Stimulated activated CD4-positive, alpha-beta T cell treated with anti-CD3 and anti-CD28 coated beads, Interleukin-15, amount 100 ng/mL, for 1 hour (primary cell): Measurements from ENCODE around the gene RAD51B.
"Not testable (repeated sequence)": the region's sequence is repeated elsewhere in the genome, so short reads cannot be mapped to it uniquely, and the experiment has no call there.

Experiments
- DNase-seq, 2 donors: peaks; one replicate each; pipeline ENCODE4 v3.0.0-alpha.2; 2020; ENCODE audit warnings: low read depth in 1 of 2, low spot score in 1 of 2

The RAD51B gene

DNA sequence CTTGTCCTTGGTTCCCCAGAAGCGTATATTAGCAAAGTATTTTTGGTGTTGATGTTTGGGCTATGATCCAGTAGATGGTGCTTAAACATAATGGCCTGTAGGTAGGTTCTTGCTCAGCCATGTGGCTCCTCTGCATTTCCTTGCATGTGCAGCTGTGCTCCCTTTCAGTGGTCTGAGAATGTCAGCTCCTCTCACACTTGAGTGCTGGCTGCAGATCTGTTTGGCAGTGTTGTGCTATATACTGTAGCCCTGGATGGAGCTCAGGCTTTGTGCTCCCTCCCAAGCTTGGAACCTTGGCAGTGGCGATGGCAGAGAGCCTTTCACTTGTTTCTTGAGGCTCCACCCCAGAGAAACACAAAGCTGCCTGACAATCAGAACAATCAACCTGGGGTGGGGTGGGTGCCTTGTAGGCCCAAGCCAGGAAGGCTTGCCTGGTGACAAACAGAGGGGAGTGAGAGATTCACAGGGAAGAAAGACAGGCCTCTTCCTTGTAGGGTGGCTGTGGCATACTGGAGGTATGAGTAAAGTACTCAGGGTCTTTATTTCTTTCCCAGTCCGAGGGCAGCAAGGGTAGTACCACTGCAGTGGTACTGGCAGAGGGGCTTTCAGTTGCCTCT, 255.3 kb downstream of the RAD51B start:
- no peak for DNase-seq

DNA sequence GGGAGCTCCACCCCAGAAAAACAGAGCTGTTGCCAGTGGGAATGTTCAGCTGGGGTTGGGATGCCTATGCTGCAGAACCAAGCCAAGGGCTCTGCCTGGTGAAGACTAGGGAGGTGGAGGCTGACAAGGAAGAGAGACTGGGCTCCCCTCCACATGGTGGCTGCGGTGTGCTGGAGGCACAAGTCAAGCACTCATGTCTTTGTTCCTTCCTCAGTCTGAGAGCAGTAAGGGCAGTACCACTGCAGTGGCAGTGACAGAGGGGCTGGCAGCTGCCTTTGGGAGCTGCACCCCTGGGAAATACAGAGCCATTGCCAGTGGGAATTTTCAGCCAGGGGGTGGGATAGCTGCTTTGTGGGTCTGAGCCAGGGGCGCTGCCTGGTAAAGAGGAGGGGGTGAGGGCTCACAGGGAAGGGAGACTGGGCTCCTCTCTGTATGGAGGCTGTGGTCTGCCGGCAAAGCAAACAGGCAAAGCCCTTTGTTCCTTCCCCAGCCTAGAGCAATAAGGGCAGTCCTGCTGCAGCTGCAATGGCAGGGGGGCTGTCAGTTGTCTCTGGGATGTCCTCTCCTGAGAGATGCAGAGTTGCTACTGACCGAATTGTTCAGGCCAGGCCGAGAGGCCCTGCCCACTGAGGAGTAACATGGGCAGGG, 255.9 kb downstream of the RAD51B start:
- no peak for DNase-seq

DNA sequence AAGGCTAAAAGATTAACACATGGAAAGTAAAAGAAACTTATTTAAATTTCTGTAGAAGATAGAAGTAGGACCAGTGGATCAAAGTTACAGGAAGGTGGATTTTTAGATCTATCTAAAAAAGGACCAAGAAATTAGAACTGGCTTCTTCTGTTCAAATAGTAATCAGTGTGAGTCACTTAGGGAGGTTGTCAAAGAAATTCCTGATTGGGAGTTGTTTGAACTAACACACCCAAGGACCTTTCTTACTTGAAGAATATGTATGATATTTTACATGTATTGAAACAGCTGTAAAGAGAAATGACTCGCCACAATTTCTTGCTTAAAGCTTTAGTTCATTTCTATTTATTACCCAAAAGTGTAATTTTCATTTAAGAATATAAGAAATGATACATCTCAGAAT, 256.9 kb downstream of the RAD51B start:
- DNase-seq: no peak

DNA sequence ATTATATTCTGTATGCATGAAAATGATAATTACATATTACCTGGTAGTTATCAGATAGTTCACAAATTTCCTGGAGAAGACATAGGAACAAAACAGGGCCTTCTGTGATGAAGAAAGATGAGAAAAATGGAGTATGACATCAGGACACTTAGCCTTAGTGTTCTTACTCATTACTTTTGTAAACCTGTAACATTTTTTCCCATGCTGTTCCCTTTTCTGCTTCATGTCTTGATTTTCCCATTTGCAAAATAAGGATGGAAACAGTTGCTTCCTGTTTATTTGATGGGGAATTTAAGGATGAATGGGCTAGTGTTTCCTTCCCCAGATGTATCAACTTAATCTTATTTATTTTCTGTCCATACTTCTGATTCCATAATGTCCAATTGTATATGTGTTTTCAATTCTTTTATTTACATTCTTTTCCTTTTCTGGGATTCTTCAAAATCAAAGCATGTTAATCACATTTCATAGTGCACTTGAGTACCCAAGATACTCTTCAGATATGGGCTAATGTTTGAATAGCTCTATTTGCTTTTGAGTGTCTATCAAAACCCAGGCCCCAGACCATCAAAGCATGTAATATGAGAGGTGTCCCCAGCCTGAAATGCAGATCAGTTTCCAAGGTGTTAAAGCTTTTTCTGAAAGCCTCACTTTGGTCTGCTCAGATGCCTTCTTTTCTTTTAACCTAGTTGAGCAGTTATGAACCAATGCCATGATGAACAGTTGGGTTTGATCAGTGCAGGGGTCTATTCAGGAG, 260.5 kb downstream of the RAD51B start:
- no peak for DNase-seq

DNA sequence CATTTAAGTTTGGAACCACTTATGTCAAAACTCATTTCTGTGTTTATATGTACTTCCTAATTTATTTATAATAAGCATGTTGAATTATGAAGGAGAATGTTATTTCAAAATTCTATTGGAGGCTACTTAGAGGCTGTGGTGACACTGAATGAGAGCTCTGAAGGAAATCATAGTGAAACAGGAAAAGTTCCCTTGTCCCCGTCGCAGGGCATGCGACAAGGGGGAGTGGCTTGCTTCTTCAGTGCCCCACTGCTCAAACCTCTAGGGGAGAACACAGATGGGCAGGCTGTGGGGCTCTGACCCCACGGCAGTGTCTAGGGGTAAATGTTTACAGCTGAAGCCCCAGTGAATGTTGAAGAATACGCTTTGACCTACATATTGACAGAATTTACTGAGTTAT, 261.9 kb downstream of the RAD51B start:
- DNase-seq: no peak

DNA sequence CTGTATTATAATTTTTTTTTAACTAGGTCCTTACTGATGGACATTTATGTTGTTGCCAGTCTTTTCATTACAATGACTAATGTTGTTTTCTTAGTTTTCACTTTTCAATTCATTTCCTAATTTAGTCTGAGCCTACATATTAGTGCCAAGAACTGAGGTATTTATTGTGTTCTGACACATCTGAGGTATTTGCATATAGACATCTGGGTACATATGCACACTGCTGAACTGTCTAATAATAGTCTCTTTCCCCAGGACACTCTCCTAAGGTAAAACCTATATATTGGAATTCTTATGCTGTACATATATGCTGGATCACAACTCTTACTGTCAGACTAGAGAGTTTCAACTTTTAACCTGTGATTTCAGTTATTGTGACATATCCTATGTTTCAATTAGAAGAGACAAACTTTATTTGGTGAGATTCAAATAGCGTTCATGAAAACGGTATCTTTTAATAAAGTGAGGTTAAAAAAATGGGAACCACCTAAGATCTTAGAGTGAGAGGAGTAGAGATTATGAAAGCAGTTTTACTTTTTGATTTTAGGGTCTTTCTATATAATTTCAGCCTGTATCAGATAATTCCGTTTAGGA, 263.2 kb downstream of the RAD51B start:
- DNase-seq: no peak

DNA sequence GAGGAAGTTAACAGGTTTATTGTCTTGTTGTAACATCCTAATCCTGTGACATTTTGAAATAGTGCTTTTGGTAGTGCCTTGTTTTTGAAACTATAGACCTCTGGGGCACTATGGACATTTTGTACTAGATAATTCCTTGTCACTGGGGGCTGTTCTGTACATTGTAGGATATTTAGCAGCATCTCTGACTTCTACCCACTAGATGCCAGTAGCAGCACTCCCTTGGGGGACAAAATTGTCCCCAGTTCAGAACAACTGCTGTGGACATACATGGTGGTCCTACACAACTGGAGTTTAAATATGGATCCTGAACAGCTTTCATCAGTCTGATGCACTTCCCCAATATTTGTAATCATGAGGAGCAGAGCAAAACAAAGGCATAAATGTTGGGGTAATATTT, 264.7 kb downstream of the RAD51B start:
- DNase-seq: no peak

DNA sequence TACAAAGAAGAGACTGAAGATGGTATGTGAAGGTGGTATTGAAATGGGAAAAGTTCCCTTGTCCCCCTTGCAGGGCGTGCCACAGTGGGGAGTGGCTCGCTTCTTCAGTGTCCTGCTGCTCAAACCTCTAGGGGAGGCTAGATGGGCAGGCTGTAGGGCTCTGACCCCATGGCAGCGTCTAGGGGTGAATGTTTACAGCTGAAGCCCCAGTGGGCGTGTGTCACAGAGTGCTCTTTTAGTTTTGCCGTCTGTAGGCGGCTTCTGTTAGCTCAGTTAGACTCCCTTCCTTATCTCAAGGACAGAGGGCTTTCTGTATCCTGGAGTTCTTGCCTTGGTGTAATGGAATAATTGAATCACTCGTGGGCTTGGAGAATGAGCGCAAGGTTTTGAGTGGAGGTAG, 266.2 kb downstream of the RAD51B start:
- DNase-seq: no peak

DNA sequence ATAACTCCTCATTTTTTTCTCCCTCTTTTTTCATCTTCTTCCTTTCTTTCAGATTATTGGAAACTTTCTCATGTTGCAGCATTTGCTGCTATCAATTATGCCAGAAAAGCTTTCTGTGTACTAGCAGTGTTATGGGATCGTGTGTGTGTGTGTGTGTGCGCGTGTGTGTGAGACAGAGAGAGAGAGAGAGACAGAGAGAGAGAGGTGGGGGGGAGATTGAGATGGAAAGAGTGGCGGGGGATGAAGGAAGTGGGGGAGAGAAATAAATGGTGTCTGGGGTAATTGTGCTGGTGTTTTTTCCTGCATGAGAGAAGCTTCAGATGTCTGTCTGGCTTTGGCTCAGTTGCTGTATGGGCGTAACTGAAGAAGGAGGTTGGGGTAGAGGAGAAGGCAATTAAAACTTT, 268.9 kb downstream of the RAD51B start:
- DNase-seq: no peak

DNA sequence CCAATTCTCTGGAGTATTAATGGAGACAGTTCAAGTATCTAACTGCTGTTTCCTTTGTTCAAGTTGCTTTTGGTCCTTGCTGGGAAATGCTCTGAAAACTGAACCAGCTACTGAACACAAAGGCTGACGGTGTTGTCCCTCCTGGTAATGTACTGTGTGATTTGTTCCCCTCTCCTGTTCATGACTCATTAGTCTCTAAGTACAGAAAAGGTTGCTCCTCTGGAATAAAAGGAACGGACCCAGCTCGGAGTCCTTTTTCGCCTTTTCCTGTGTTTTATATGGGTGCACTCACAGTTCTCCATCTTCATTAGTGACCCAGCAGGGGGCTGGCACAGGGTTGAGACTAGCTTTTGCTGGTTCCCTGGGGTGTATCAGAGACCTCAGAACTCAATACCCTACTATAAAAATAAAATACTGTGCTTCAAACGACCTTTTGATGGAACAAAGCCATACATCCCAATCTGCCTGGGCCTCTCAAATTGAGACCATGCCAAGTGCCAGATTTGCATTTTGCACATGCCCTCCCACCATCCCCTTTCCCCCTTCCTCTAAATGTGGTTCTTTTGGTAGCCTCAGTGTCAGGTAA, 269.7 kb downstream of the RAD51B start:
- no peak for DNase-seq

DNA sequence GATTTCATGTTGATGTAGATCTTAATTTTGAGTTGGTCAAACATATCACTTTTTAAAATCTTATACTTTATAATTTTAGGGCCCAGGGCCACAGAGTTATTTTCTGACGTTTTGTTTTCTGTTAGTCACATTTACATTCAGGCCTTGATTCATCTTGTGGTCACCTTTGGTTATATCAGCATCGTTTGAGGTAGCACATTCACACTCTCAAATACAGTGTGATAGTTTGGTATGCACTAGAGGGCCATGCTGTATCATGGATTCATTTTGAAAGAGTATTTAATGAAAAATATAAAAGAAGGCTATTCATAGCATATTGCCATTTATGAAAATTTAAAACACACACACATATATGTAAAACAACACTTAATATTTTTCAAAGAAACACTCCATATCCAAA, 274.6 kb downstream of the RAD51B start:
- DNase-seq: no peak

DNA sequence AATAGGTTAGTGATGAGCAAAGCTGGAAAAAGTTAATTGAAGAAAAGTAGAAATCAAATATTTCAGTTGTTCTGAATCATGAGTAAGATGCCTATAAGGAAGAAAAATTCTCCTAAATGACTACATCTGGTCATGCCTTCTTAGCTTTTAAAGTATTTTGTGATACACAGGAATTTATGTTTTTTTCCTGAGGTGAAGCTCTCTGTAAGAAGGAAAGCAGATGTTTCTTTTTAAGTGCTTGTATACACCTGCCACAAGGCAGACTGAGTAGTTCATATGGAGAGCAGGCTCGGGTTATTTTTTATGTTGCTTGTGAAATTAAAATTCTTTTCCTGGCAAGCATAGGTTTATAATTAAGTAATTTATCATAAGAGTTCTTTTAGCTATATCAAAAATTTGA, 275.2 kb downstream of the RAD51B start:
- no peak for DNase-seq

DNA sequence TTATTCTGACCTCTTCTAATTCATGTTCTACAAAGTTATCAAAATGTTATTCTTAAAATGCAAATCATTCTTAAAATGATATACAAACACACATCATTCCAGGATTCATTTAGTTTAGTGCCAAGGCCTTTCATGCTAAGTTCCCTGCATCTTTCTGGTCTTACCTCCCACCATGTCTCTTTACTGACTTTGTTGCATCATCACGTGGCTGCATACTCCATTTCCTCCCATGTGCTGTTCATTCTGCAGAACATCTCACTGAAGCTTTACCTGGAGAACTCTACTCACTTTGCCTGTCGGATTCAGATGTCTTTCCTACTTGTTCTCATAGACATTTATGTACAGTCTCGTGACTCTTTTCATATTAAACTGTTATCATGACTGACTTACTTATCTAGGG, 278.1 kb downstream of the RAD51B start:
- no peak for DNase-seq

DNA sequence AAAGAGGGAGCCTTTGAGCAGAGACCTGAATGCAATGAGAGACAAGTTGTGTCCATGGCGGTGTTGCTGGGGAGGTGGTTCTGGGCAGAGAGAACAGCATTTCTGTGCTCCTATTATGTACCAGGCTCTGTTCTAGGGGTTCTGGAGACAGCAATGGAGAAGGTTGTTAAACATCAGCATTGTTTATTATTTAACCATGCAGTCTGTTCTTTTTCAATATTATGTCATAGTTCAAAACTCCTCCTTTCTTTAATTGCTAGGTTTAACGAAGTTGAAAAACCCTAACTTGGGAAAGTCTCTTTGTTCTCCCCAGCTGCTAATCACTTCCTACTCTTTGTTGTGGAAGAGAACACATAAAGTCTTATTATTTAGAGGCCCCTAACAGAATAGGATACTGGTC, 279.3 kb downstream of the RAD51B start:
- DNase-seq: no peak

DNA sequence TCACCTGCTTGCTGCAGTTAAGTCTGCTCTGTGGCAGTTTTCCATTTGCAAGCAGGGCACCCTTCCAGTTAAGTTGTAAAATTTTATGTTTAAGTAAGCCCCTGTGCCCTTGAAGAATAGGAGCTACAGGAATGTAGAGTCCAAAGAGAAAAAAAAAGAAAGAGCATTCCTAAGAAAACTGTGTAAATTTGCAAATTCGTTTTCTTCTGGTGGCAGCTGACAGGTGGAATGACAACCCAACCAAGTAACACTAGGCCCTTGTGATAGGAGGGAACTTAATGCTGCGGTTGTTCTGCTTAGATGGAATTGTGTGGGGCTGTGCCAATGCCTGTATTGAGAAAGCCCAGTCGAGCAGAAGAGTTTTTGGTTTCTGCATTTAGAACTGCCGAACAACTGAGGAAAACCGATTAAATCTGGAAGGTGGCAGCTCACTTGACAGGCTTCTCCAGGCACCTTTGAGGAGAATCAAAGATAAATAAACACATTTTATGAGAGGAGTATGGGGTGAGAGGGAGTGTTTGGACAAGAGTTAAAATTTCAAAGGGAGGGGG, 280.0 kb downstream of the RAD51B start:
- no peak for DNase-seq

DNA sequence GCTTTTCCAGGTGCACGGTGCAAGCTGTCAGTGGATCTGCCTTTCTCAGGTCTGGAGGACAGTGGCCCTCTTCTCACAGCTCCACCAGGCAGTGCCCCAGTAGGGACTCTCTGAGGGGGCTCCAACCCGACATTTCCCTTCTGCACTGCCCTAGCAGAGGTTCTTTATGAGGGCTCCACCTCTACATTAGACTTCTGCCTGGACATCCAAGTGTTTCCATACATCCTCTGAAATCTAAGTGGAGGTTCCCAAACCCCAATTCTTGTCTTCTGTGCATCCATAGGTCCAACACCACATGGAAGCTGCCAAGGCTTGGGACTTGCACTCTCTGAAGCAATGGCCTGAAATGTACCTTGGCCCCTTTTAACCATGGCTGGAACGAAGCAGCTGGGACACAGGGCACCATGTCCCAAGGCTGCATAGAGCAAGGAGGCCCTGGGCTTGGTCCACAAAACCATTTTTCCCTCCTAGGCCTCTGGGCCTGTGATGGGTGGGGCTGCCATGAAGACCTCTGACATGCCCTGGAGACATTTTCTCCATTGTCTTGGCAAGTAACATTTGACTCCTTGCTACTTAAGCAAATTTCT, 282.2 kb downstream of the RAD51B start:
- not testable (repeated sequence) for DNase-seq

DNA sequence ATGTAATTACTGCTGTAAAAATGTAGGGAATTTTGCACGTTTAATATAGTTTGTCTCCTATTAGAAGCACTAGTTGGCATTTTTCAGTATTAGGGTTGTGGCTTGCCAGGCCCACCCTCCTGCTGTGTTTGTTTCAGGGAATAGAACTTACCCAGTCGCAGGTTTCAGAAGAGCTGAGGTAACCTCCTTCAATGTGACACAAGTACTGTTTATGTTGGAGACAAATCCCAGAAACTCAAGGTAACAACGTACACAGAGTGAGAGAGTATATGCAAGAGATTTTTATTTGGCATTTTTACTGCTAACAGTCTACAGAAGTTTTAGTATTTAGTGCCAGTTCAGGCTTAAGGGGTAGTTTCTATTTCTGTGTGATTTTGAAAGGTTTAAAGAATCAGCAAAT, 284.3 kb downstream of the RAD51B start:
- no peak for DNase-seq

DNA sequence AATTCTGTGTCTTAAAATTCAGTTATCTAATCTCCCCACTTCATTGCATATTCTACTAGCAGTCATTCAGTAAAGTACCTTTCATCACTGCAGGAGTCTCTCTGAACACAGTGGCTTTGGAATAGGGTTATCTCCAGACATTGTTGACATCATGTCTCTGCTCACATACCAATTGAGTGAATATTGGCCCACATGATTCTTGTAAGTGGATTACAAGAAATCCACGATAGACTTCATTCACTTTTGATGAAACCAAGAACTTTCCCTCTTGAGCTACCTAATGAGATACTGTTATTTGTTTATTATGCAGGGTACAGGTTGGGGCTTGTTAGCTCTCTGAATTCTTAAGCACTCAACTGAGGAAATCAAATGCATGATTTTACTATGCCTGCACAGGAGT, 284.9 kb downstream of the RAD51B start:
- DNase-seq: no peak

DNA sequence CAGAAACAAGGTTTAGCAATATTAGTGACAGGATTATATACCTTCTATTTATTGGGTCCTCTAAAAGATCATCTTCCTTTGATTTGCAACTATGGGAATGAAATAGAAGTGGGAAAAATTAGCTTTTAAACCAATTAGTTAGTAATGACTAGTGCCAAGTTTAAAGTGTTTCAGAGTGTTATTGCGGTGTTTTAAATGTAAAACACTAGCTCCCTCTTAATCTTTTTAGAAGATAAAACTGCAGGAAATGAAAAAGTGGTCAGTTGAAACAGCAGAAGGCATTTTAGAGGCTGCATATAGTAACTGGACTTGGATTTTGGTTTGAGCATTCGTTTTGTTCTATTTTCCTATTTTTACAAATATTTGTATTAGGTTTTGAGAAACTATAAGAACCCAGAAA, 286.2 kb downstream of the RAD51B start:
- no peak for DNase-seq

DNA sequence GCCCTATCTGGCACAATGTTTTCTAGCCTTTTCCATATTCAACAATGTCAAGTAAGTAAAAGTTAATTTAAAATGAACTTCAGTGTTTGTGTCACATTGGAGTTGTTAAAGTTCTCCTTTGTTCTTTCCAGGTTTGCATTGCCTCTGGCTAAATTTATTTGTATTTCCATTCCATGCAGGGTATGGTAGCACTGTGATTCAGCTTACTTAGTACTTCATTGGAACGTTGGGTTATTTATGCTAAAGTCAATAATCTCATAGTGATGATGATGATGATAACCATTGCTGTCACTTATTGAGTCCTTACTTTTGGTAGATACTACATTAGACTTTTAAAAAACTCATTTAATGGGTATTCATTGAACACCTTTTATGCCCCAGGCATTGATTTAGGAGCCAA, 286.9 kb downstream of the RAD51B start:
- no peak for DNase-seq

DNA sequence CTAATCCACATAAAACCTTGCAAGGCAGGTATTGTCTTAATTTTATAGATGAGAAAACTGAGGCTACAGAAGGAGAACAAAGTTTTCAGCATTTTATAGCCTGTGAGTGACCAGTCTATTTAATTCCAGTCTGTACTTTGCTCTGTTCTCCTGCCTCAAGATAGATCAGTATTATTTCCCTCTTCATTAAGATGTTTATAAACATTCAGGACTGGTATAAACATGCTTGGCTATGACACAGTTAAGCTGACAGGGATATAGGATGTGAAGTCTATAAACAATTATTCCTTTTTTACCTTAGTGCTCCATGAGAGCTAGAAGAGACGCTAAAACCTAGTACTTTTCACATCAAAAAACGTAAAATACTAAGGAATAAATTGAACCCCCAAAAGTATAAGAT, 287.3 kb downstream of the RAD51B start:
- no peak for DNase-seq
